HepG2 (cell line): ENCODE data around the gene ELF1. TPM values are rescaled to one million over a fixed set of nuclear protein-coding genes. Genes with fewer than 3 reads are reported as not detected.

Experiments
- ASH2L ChIP-seq: fragments of 300-600, 200-600 bp; sonication (generic); IDR thresholded peaks from 2 replicates; pipeline ENCODE4 v1.7.0; 2017; ENCODE audit warnings: low read depth, mild to moderate bottlenecking, moderate library complexity, mixed read lengths, low read length; ENCODE audit not compliant: insufficient read length
- ESRRA ChIP-seq: sonication (generic); formaldehyde crosslinking; IDR thresholded peaks from 2 replicates; pipeline ENCODE4 v1.5.1; 2020; ENCODE audit warnings: mild to moderate bottlenecking, low read depth, missing genetic modification reagents
- POLR2AphosphoS5 ChIP-seq: IDR thresholded peaks from 2 replicates; pipeline ENCODE4 v1.6.1; 2012; ENCODE audit warnings: low read depth, low read length
- SAFB2 ChIP-seq: sonication (generic); formaldehyde crosslinking; IDR thresholded peaks from 2 replicates; pipeline ENCODE4 v1.5.1; 2020; ENCODE audit warnings: missing genetic modification reagents, low read depth, mild to moderate bottlenecking, borderline replicate concordance
- YY1 ChIP-seq: IDR thresholded peaks from 2 replicates; pipeline ENCODE4 v1.6.1; 2011; ENCODE audit warnings: low read length, low read depth, moderate library complexity, mild to moderate bottlenecking; ENCODE audit not compliant: insufficient read depth, insufficient replicate concordance
- ZC3H4 ChIP-seq: sonication (generic); formaldehyde crosslinking; IDR thresholded peaks from 2 replicates; pipeline ENCODE4 v1.4.0; 2020; ENCODE audit warnings: missing genetic modification reagents, borderline replicate concordance
- ZNF12 ChIP-seq: sonication (generic); formaldehyde crosslinking; IDR thresholded peaks from 2 replicates; pipeline ENCODE4 v1.5.0; 2020; ENCODE audit warnings: missing genetic modification reagents
- ZNF225 ChIP-seq: sonication (generic); formaldehyde crosslinking; IDR thresholded peaks from 2 replicates; pipeline ENCODE4 v1.4.0; 2020; ENCODE audit warnings: mild to moderate bottlenecking, missing genetic modification reagents
- ZNF274 ChIP-seq: sonication (generic); formaldehyde crosslinking; IDR thresholded peaks from 2 replicates; pipeline ENCODE4 v1.5.1; 2020; ENCODE audit warnings: mild to moderate bottlenecking, missing genetic modification reagents
- ZNF569 ChIP-seq: sonication (generic); formaldehyde crosslinking; IDR thresholded peaks from 2 replicates; pipeline ENCODE4 v1.5.0; 2020; ENCODE audit warnings: mild to moderate bottlenecking, missing genetic modification reagents, moderate library complexity, borderline replicate concordance
- ZNF629 ChIP-seq: sonication (generic); formaldehyde crosslinking; conservative IDR thresholded peaks from 2 replicates; pipeline ENCODE4 v1.5.0; 2020; ENCODE audit warnings: missing genetic modification reagents
- polyA plus RNA-seq, 8 experiments: library from polyadenylated mRNA; depleted of rRNA in 3 of 8; stranded (reverse) in 7 of 8; unstranded in 1 of 8; fragments of >200 nt; fragmentation: Illumina TruSeq in 4 of 8; extraction: Trizol in 4 of 8; gene quantifications; 2 replicates each; pipeline versions ENCODE4 v1.2.1 to v1.2.3, GENCODE V29; 2011 to 2016; ENCODE audit warnings: low read depth in 4 of 8, missing spikeins in 1 of 8, mixed read lengths in 1 of 8; ENCODE audit not compliant: insufficient read depth in 1 of 8
- total RNA-seq, 5 experiments: library from RNA; depleted of rRNA; stranded (reverse); fragments of >200 nt; fragmentation: Illumina TruSeq; extraction: Trizol; gene quantifications; 2 replicates each; pipeline ENCODE4 v1.2.3, GENCODE V29; 2016; ENCODE audit warnings: low read depth in 1 of 5
- TF ChIP-seq, protein P1 (sequence below): sonication (generic); formaldehyde crosslinking; IDR thresholded peaks from 2 replicates; pipeline ENCODE4 v1.5.1; 2020; ENCODE audit warnings: missing genetic modification reagents, mild to moderate bottlenecking, borderline replicate concordance
- TF ChIP-seq, protein P2 (sequence below): sonication (generic); formaldehyde crosslinking; IDR thresholded peaks from 2 replicates; pipeline ENCODE4 v1.5.0; 2020; ENCODE audit warnings: missing genetic modification reagents
- TF ChIP-seq, protein P3 (sequence below): sonication (generic); formaldehyde crosslinking; IDR thresholded peaks from 2 replicates; pipeline ENCODE4 v1.8.1; 2022; ENCODE audit warnings: mild to moderate bottlenecking, missing genetic modification reagents
- TF ChIP-seq, protein P4 (sequence below): sonication (generic); formaldehyde crosslinking; IDR thresholded peaks from 2 replicates; pipeline ENCODE4 v1.4.0; 2020; ENCODE audit warnings: mild to moderate bottlenecking, low read depth, missing genetic modification reagents
- TF ChIP-seq, protein P5 (sequence below): sonication (generic); formaldehyde crosslinking; IDR thresholded peaks from 2 replicates; pipeline ENCODE4 v1.4.0; 2020; ENCODE audit warnings: mild to moderate bottlenecking, missing genetic modification reagents

Gene ELF1
- total and polyA plus RNA-seq, 2 of the 13 experiments (the other 11 are each of a cell fraction or from before 2014, with no cell fraction given), result 24.6 to 71.5 TPM

DNA sequence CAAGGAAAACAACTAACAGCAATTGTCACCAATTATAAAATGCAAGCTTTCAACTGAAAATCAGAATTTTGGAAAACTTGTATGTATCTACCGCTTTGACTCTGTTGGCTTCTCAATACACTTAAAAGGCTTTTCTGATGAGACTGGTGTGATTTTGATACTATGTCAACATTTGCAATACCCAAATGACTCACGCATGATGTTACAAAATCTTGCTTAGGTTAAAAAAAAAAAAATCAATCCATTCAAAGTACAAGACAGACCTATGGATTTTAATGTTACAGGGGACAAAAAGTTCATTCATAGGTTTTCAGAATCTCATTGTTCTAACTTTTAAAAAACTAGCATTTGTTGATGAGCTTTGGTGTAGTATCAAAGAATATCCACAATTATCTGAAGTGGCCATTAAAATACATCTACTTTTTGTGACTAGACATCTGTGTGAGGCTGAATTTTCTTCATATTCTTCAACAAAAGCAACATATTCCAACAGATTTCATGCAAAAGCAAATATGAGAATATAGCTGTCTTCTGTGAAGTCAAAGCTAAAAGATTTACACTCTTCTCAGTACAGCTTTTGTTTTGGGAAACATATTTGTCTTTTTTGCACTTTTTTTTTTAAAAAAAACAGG is 10.7 kb downstream of the ELF1 start (continued):
- TF ChIP-seq, protein P1, sequence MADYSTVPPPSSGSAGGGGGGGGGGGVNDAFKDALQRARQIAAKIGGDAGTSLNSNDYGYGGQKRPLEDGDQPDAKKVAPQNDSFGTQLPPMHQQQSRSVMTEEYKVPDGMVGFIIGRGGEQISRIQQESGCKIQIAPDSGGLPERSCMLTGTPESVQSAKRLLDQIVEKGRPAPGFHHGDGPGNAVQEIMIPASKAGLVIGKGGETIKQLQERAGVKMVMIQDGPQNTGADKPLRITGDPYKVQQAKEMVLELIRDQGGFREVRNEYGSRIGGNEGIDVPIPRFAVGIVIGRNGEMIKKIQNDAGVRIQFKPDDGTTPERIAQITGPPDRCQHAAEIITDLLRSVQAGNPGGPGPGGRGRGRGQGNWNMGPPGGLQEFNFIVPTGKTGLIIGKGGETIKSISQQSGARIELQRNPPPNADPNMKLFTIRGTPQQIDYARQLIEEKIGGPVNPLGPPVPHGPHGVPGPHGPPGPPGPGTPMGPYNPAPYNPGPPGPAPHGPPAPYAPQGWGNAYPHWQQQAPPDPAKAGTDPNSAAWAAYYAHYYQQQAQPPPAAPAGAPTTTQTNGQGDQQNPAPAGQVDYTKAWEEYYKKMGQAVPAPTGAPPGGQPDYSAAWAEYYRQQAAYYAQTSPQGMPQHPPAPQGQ (CRISPR knock-in tag), result no peak
- TF ChIP-seq ESRRA (no peak), SAFB2 (CRISPR knock-in tag) (no peak), ZC3H4 (CRISPR knock-in tag) (no peak), YY1 (no peak), POLR2AphosphoS5 (no peak), ZNF12 (CRISPR knock-in tag) (no peak), ZNF225 (no peak), ZNF629 (0 out of 2 replicates have a peak, but pooled peaks have one; percentile 20), ASH2L (peak; percentile 77), ZNF569 (no peak), ZNF274 (CRISPR knock-in tag) (no peak)
- TF ChIP-seq, protein P2, sequence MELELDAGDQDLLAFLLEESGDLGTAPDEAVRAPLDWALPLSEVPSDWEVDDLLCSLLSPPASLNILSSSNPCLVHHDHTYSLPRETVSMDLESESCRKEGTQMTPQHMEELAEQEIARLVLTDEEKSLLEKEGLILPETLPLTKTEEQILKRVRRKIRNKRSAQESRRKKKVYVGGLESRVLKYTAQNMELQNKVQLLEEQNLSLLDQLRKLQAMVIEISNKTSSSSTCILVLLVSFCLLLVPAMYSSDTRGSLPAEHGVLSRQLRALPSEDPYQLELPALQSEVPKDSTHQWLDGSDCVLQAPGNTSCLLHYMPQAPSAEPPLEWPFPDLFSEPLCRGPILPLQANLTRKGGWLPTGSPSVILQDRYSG (CRISPR knock-in tag), result no peak
- TF ChIP-seq, protein P3, sequence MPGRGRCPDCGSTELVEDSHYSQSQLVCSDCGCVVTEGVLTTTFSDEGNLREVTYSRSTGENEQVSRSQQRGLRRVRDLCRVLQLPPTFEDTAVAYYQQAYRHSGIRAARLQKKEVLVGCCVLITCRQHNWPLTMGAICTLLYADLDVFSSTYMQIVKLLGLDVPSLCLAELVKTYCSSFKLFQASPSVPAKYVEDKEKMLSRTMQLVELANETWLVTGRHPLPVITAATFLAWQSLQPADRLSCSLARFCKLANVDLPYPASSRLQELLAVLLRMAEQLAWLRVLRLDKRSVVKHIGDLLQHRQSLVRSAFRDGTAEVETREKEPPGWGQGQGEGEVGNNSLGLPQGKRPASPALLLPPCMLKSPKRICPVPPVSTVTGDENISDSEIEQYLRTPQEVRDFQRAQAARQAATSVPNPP, result no peak
- TF ChIP-seq, protein P4, sequence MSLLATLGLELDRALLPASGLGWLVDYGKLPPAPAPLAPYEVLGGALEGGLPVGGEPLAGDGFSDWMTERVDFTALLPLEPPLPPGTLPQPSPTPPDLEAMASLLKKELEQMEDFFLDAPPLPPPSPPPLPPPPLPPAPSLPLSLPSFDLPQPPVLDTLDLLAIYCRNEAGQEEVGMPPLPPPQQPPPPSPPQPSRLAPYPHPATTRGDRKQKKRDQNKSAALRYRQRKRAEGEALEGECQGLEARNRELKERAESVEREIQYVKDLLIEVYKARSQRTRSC (CRISPR knock-in tag), result no peak
- TF ChIP-seq, protein P5, sequence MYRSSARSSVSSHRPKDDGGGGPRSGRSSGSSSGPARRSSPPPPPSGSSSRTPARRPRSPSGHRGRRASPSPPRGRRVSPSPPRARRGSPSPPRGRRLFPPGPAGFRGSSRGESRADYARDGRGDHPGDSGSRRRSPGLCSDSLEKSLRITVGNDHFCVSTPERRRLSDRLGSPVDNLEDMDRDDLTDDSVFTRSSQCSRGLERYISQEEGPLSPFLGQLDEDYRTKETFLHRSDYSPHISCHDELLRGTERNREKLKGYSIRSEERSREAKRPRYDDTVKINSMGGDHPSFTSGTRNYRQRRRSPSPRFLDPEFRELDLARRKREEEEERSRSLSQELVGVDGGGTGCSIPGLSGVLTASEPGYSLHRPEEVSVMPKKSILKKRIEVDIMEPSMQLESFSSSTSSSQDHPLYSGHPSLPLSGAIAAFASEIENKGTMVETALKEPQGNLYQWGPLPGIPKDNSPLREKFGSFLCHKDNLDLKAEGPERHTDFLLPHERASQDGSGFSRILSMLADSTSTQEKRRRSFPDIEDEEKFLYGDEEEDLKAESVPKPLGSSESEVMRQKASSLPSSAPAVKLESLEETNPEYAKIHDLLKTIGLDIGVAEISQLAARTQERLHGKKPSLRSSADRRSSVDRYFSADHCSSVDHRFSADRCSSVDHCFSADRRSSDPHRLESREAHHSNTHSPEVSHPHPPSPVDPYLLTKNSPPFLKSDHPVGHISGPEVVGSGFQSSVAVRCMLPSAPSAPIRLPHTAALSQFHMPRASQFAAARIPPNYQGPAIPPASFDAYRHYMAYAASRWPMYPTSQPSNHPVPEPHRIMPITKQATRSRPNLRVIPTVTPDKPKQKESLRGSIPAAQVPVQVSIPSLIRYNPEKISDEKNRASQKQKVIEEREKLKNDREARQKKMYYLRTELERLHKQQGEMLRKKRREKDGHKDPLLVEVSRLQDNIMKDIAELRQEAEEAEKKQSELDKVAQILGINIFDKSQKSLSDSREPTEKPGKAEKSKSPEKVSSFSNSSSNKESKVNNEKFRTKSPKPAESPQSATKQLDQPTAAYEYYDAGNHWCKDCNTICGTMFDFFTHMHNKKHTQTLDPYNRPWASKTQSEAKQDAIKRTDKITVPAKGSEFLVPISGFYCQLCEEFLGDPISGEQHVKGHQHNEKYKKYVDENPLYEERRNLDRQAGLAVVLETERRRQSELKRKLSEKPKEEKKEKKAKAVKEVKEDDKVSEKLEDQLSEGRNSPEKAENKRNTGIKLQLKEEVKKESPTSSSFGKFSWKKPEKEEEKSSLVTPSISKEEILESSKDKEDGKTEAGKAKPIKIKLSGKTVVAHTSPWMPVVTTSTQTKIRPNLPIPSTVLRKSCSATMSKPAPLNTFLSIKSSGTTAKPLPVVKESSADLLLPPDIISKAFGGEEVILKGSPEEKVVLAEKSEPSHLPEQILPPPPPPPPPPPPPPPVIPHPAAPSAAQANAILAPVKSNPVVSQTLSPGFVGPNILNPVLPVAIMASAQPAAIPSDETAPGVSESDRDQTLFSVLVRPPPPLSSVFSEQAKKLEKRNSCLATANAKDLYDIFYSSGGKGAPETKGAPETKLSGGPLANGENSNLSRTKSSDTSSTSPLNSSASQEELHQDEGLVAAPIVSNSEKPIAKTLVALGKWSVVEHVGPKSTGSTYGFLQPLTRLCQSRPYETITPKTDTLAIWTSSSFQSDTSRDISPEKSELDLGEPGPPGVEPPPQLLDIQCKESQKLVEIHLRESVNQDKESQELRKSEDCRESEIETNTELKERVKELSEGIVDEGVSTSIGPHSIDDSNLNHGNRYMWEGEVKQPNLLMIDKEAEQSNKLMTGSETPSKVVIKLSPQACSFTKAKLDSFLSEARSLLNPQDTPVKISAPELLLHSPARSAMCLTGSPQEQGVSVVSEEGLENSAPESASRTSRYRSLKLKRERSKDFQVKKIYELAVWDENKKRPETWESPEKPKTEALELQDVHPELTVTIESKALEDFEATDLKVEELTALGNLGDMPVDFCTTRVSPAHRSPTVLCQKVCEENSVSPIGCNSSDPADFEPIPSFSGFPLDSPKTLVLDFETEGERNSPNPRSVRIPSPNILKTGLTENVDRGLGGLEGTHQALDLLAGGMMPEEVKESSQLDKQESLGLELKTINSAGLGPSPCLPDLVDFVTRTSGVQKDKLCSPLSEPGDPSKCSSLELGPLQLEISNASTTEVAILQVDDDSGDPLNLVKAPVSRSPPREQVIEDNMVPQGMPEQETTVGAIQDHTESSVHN (CRISPR knock-in tag), result no peak
